Heart right ventricle (tissue), 16 donors: Measurements from ENCODE around the gene MYO9A. TPM values are rescaled to one million over a fixed set of nuclear protein-coding genes. Genes with fewer than 3 reads are reported as not detected.

ENCODE experiments used
- ATAC-seq, 8 donors: fragments of 200-7000 bp; cut with Tn5 transposase; one replicate each; pipeline ENCODE4 v1.9.1; 2020; ENCODE audit warnings: mild to moderate bottlenecking in 8 of 8, moderate library complexity in 8 of 8, moderate number of reproducible peaks in 1 of 8
- DNase-seq, 2 donors: peaks; one replicate each; pipeline ENCODE4 v3.0.0-alpha.2; 2020
- H3K27ac ChIP-seq, 10 donors: fragments of 200-600 bp; sonication (generic) in 2 of 10; one replicate each; pipeline versions ENCODE4 v1.5.0 to v1.8.0; 2020 to 2022; ENCODE audit warnings: mild to moderate bottlenecking in 3 of 10
- H3K27me3 ChIP-seq, 7 donors: fragments of 200-600 bp; one replicate each; pipeline ENCODE4 v1.8.0; 2021 to 2022; ENCODE audit warnings: mild to moderate bottlenecking in 2 of 7
- H3K36me3 ChIP-seq, 9 donors: fragments of 200-600 bp; sonication (generic) in 1 of 9; one replicate each; pipeline versions ENCODE4 v1.5.0 to v1.8.0; 2020 to 2022; ENCODE audit warnings: mild to moderate bottlenecking in 2 of 9
- H3K4me1 ChIP-seq, 9 donors: fragments of 200-600 bp; sonication (generic) in 1 of 9; one replicate each; pipeline versions ENCODE4 v1.5.0 to v1.8.0; 2020 to 2022; ENCODE audit warnings: mild to moderate bottlenecking in 4 of 9
- H3K4me3 ChIP-seq, 10 donors: fragments of 200-600 bp; sonication (generic) in 2 of 10; one replicate each; pipeline versions ENCODE4 v1.5.0 to v1.8.0; 2020 to 2022; ENCODE audit warnings: mild to moderate bottlenecking in 7 of 10, moderate library complexity in 2 of 10
- H3K9me3 ChIP-seq, 11 donors: fragments of 200-600 bp in 10 of 11; sonication (generic) in 2 of 11; one replicate each; pipeline versions ENCODE4 v1.5.0 to v1.8.0; 2013 to 2022; ENCODE audit warnings: mild to moderate bottlenecking in 2 of 11, control low read depth in 1 of 11, moderate library complexity in 1 of 11
- WGBS, 2 donors: extraction: QIAGEN DNeasy Blood & Tissue Kit; methylation state at CpG; one replicate each; pipeline ENCODE4 v1.1.7; 2013; ENCODE audit warnings: inconsistent platforms in 1 of 2; 5-methylcytosine and 5-hydroxymethylcytosine counted together
- intact Hi-C, 10 donors: fragments of 100-400 bp; cut with DNase I; formaldehyde crosslinking; loops; one replicate each; pipeline versions ENCODE4 v1.11.1 to v1.14.2; 2022
- polyA plus RNA-seq, 2 donors: library from polyadenylated mRNA; stranded (reverse); fragments of 200-250 nt; gene quantifications; one replicate each; pipeline ENCODE4 v1.2.3, GENCODE V29; 2013
- total RNA-seq, 10 donors: library from RNA; stranded (reverse); fragmentation: NEBNext Ultra II Directional in 3 of 10; extraction: Animal tissue kit (Norgen Biotek cat#: 25700) in 3 of 10; gene quantifications; one replicate each; pipeline versions ENCODE4 v1.2.1 to v1.2.4, GENCODE V29; 2021 to 2023
- TF ChIP-seq, protein P1 (sequence below), 9 donors: fragments of 200-600 bp; sonication (generic) in 2 of 9; IDR thresholded peaks; one replicate each; pipeline versions ENCODE4 v1.5.0 to v1.8.0; 2021 to 2022; ENCODE audit warnings: antibody characterized with exemption in 9 of 9, mild to moderate bottlenecking in 5 of 9, moderate library complexity in 1 of 9
- donor health status: Arrhythmogenic right ventricular cardiomyopathy.
- donor health status: ischemic (EF 13 %, LVEDD 7.1; RV severe dilation, severe dysfunction).
- donor health status: healthy with polysubstance abuse.
- donor health status: DM: no; HTN: yes; CAD: no.
- donor health status: DM: no; HTN: no; CAD: no.
- donor health status: ischemic (EF 25% LVEDD 6.9; RV normal size, moderate dysfunction).
- donor health status: ischemic (EF 25% LVEDD 5.7; RV mildly dilated, moderate dysfunction).
- donor health status: healthy.
- donor health status: DM: yes; HTN: yes; CAD: no.
- donor health status: Ischemic cardiomyopathy.
- donor health status: ischemic (EF 35%, LVEDD 5.7; RV mildly dilated, moderate dysfunction).
- donor health status: nonischemic (EF 11% LVEDD 7.7; RV severe dilation, severe dysfunction).
- donor health status: DM: yes; HTN: yes; CAD: no.
- donor health status: PGD.
- donor health status: ischemic (EF 29% LVEDD 5.4; RV normal size, mild dysfunction).
- donor health status: nonischemic (EF 23%, LVEDD 6.1; RV moderate dilation, normal function).

MYO9A gene
- total and polyA plus RNA-seq, 12 donors = 3.7 to 36.9 (median 28.7) TPM

DNA sequence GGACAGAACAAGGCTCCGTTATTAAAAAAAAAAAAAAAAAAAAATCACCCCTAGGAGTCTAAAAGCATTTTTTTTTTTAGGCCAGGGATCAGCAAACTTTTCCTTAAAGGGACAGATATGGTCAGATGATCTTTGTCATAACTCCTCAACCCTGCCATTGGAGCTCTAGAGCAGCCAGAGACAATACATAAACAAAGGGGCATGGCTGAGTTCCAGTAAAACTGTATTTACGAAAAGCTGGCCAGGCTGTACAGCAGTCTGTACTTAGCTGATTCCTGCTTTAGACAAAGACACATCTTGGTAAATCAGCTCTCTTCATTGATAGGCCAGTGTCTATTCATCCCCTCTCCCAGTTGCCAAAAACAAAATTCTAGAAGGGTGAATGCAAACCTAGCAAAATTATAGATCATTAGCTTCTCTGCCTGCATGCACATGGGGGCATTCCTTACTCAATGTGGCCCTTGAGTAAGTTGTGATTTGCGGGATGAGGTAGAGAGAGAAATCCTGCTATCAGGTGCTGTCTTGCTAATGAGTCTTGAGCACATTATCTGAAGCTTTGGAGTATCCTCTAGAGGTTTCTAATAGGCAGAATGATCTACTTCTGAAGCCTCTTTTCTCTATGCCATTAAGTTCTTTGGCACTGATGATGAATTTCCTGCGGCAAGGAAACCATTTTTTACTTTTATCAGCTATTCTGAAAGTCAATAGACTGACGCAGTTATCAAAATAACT is 35.5 kb upstream of the MYO9A start:
- no peak for DNase-seq
- Histone ChIP-seq H3K27me3 (no peaks in the 10 kb centered on the region), H3K36me3 (no peaks in the 10 kb centered on the region), H3K9me3 (no peaks in the 10 kb centered on the region), H3K4me3 (no peak overlapping the region), H3K4me1 (peaks cover 0 to 12% (median 8%) of the 10 kb centered on the region in 9 donors), H3K27ac (no peak overlapping the region)
- TF ChIP-seq, protein P1, sequence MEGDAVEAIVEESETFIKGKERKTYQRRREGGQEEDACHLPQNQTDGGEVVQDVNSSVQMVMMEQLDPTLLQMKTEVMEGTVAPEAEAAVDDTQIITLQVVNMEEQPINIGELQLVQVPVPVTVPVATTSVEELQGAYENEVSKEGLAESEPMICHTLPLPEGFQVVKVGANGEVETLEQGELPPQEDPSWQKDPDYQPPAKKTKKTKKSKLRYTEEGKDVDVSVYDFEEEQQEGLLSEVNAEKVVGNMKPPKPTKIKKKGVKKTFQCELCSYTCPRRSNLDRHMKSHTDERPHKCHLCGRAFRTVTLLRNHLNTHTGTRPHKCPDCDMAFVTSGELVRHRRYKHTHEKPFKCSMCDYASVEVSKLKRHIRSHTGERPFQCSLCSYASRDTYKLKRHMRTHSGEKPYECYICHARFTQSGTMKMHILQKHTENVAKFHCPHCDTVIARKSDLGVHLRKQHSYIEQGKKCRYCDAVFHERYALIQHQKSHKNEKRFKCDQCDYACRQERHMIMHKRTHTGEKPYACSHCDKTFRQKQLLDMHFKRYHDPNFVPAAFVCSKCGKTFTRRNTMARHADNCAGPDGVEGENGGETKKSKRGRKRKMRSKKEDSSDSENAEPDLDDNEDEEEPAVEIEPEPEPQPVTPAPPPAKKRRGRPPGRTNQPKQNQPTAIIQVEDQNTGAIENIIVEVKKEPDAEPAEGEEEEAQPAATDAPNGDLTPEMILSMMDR (IDR thresholded peaks at IDR 0.05) = no peak
- ATAC-seq = no peak
- WGBS, 2 donors = 80 to 84% methylated on average over 5 of the region's 5 CpGs
- intact Hi-C loops = loop anchor here in 7 of 10 donors (5.0 to 10.0 kb wide), 9 partner anchors 119 to 709 kb away; no protein-coding TSS in a partner anchor

DNA sequence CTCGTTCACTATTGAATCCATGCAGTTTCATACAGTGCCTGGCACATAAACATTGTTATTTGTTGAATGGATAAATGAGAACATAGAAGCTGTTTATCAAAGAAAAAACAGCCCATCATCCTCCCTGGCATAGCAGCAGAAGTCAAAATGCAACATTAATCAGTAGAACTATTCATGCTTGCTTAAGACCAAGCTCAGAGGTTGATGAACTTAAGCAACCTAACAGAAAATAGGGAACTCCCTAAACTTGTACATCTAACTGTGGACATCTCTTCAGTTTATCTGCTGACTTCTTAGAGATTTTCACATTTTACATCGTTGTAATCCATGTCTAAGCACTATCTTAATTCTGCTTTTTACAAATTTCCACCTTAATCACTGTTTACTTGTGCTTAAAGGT is 29.5 kb upstream of the MYO9A start:
- H3K4me3 ChIP-seq = no peak overlapping the region
- no peak for ATAC-seq
- WGBS, 2 donors = 82 to 84% methylated on average over 2 of the region's 2 CpGs

DNA sequence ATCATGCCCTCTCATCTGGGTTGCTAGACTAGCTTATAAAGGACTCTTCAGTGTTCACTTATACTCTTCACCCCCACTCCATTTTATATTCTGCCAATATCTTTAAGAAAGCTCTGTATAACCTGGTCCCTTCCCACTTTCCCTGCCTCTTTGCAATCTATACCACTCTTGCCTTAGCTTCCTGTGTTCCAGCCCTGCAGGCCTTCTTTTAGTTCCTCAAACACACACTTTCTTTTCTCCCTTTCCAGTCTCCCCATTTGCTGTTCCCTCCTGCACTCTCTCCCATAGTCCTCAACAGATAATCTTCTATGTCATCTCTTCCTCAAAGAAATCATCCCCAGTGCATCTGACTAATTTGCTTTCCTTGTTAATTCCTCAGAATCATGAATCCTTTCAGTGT is 29.0 kb upstream of the MYO9A start:
- intact Hi-C loops = no loop called here
- DNase-seq (no peak), ATAC-seq (no peak)
- Histone ChIP-seq H3K27ac (no peak overlapping the region), H3K4me1 (peaks cover 0 to 8% (median 0%) of the 10 kb centered on the region in 9 donors), H3K27me3 (no peaks in the 10 kb centered on the region), H3K4me3 (no peak overlapping the region), H3K36me3 (no peaks in the 10 kb centered on the region), H3K9me3 (no peaks in the 10 kb centered on the region)
- TF ChIP-seq, protein P1 (IDR thresholded peaks at IDR 0.05) = no peak

More for the DNA sequence above, 29.5 kb upstream of the MYO9A start:
- Histone ChIP-seq H3K36me3 (no peaks in the 10 kb centered on the region), H3K27me3 (no peaks in the 10 kb centered on the region), H3K4me1 (peaks cover 0 to 3% (median 0%) of the 10 kb centered on the region in 9 donors), H3K9me3 (no peaks in the 10 kb centered on the region), H3K27ac (no peak overlapping the region)
- intact Hi-C loops = no loop called here
- no peak for DNase-seq
- TF ChIP-seq, protein P1 (IDR thresholded peaks at IDR 0.05) = no peak

DNA sequence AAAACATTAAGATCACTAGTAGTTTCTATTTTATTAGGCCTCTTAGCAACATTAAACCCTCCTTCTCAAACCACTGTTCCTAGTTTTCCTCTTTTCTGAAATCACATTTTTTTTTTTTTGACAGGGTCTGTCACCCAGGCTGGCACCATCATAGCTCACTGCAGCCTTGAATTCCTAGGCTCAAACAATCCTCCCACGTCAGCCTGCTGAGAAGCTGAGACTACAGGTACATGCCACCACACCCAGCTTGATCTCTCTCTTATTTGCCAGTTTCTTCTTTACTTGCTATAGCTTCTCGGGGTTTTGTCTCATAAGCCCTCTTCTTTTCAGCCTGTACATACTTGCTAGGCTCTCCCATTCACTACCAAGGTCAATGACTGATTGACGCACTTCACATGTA is 28.3 kb upstream of the MYO9A start:
- WGBS, 2 donors = 90 to 92% methylated on average over 3 of the region's 3 CpGs

More for the DNA sequence above, 28.3 kb upstream of the MYO9A start:
- intact Hi-C loops = no loop called here
- H3K27ac ChIP-seq = no peak overlapping the region
- H3K9me3 ChIP-seq = no peaks in the 10 kb centered on the region
- no peak for DNase-seq
- no peaks in the 10 kb centered on the region for H3K27me3 ChIP-seq
- no peak for ATAC-seq
- H3K4me3 ChIP-seq = no peak overlapping the region
- no peaks in the 10 kb centered on the region for H3K36me3 ChIP-seq
- TF ChIP-seq, protein P1 (IDR thresholded peaks at IDR 0.05) = no peak
- peaks cover 0 to 14% (median 0%) of the 10 kb centered on the region in 9 donors for H3K4me1 ChIP-seq
